Vagina (tissue), 2 donors: ENCODE data around the gene DUSP15. TPM values are rescaled to one million over a fixed set of nuclear protein-coding genes. Genes with fewer than 3 reads are reported as not detected.

Source experiments
- DNase-seq, 2 donors: peaks; one replicate each; pipeline ENCODE4 v3.0.0-alpha.2; 2017; ENCODE audit errors: extremely low spot score in 2 of 2
- H3K27ac ChIP-seq: fragments of 200-600 bp; sonication (generic); one replicate; pipeline ENCODE4 v1.5.1; 2019
- H3K27me3 ChIP-seq: fragments of 200-600 bp; sonication (generic); one replicate; pipeline ENCODE4 v1.5.1; 2019
- H3K36me3 ChIP-seq, 2 donors: fragments of 200-600 bp; sonication (generic); one replicate each; pipeline ENCODE4 v1.5.1; 2017 to 2019
- H3K4me1 ChIP-seq: fragments of 200-600 bp; sonication (generic); one replicate; pipeline ENCODE4 v1.5.1; 2019
- H3K4me3 ChIP-seq, 2 donors: fragments of 200-600 bp; sonication (generic); 1 replicate in 1 of 2; 2 replicates in 1 of 2; pipeline ENCODE4 v1.5.1; 2016 to 2019
- H3K9me3 ChIP-seq: fragments of 200-600 bp; sonication (generic); one replicate; pipeline ENCODE4 v1.5.1; 2019
- CTCF ChIP-seq, 3 experiments: fragments of 450-650 bp in 2 of 3; fragments of 200-600 bp in 1 of 3; sonication (generic) in 1 of 3; IDR thresholded peaks; one replicate each; pipeline ENCODE4 v1.5.1; 2017 to 2019; ENCODE audit warnings: antibody characterized with exemption in 3 of 3, mild to moderate bottlenecking in 2 of 3, moderate library complexity in 2 of 3
- POLR2A ChIP-seq, 2 donors: fragments of 450-650 bp; IDR thresholded peaks; one replicate each; pipeline ENCODE4 v1.6.1; 2017; ENCODE audit warnings: antibody characterized with exemption in 2 of 2, mild to moderate bottlenecking in 2 of 2, moderate library complexity in 2 of 2
- POLR2AphosphoS5 ChIP-seq, 2 donors: sonication (generic); formaldehyde crosslinking; IDR thresholded peaks; one replicate each; pipeline ENCODE4 v1.9.0; 2017; ENCODE audit warnings: antibody characterized with exemption in 2 of 2, mild to moderate bottlenecking in 2 of 2, low read depth in 1 of 2; ENCODE audit not compliant: insufficient read depth in 1 of 2
- intact Hi-C: fragments of 100-400 bp; cut with DNase I; formaldehyde crosslinking; loops from one replicate; pipeline ENCODE4 v1.15.1; 2023
- total RNA-seq: library from RNA; depleted of rRNA; stranded (reverse); fragments of >200 nt; gene quantifications from one replicate; pipeline ENCODE4 v1.2.3, GENCODE V29; 2016

DUSP15 gene
- total RNA-seq, 1 donor from 2014 or later = 2.5 TPM

GRCh38 chr20:31864521-31865400 lies 5.6 kb downstream of the DUSP15 start:
- Histone ChIP-seq H3K27ac (no peak overlapping the region), H3K27me3 (no peaks in the 10 kb centered on the region), H3K9me3 (no peaks in the 10 kb centered on the region), H3K36me3 (no peaks in the 10 kb centered on the region), H3K4me3 (no peak overlapping the region), H3K4me1 (peaks cover 24% of the 10 kb centered on the region)
- intact Hi-C loops = no loop called here
- TF ChIP-seq POLR2A (IDR thresholded peaks at IDR 0.05) (no peak), CTCF (IDR thresholded peaks at IDR 0.05) (no peak), POLR2AphosphoS5 (IDR thresholded peaks at IDR 0.05; ENCODE audit: insufficient read depth in 1 of 2, low read depth in 1 of 2) (no peak)
- no peak for DNase-seq

GRCh38 chr20:31863296-31864085 lies 6.8 kb downstream of the DUSP15 start:
- no peak for DNase-seq
- no peaks in the 10 kb centered on the region for H3K9me3 ChIP-seq
- no peaks in the 10 kb centered on the region for H3K36me3 ChIP-seq
- no peak overlapping the region for H3K27ac ChIP-seq
- no peak overlapping the region for H3K4me3 ChIP-seq
- TF ChIP-seq CTCF (IDR thresholded peaks at IDR 0.05) = no peak
- no peak for TF ChIP-seq POLR2AphosphoS5 (IDR thresholded peaks at IDR 0.05; ENCODE audit: insufficient read depth in 1 of 2, low read depth in 1 of 2)
- TF ChIP-seq POLR2A (IDR thresholded peaks at IDR 0.05) = no peak
- intact Hi-C loops = no loop called here
- H3K27me3 ChIP-seq = no peaks in the 10 kb centered on the region
- H3K4me1 ChIP-seq = peaks cover 15% of the 10 kb centered on the region

GRCh38 chr20:31862506-31862905 lies 7.8 kb downstream of the DUSP15 start:
- DNase-seq = no peak
- Histone ChIP-seq H3K4me3 (no peak overlapping the region), H3K4me1 (peaks cover 15% of the 10 kb centered on the region), H3K36me3 (no peaks in the 10 kb centered on the region), H3K27ac (no peak overlapping the region), H3K9me3 (no peaks in the 10 kb centered on the region), H3K27me3 (no peaks in the 10 kb centered on the region)
- TF ChIP-seq POLR2AphosphoS5 (IDR thresholded peaks at IDR 0.05; ENCODE audit: insufficient read depth in 1 of 2, low read depth in 1 of 2) = no peak
- no peak for TF ChIP-seq CTCF (IDR thresholded peaks at IDR 0.05)
- TF ChIP-seq POLR2A (IDR thresholded peaks at IDR 0.05) = no peak
- intact Hi-C loops = no loop called here

GRCh38 chr20:31862157-31862470 lies 8.2 kb downstream of the DUSP15 start:
- TF ChIP-seq POLR2AphosphoS5 (IDR thresholded peaks at IDR 0.05; ENCODE audit: insufficient read depth in 1 of 2, low read depth in 1 of 2) (no peak), CTCF (IDR thresholded peaks at IDR 0.05) (no peak), POLR2A (IDR thresholded peaks at IDR 0.05) (no peak)
- Histone ChIP-seq H3K27ac (no peak overlapping the region), H3K9me3 (no peaks in the 10 kb centered on the region), H3K27me3 (no peaks in the 10 kb centered on the region), H3K4me3 (no peak overlapping the region), H3K36me3 (no peaks in the 10 kb centered on the region), H3K4me1 (peaks cover 15% of the 10 kb centered on the region)
- intact Hi-C loops = no loop called here
- no peak for DNase-seq
